Measurements from ENCODE around the gene FBXO45. TPM values are rescaled to one million over a fixed set of nuclear protein-coding genes. Genes with fewer than 3 reads are reported as not detected.
"Not testable (repeated sequence)": the region's sequence is repeated elsewhere in the genome, so short reads cannot be mapped to it uniquely, and the experiment has no call there.

Gene FBXO45
- polyA plus RNA-seq, 1 experiment: 2.2 TPM

- POLR2A ChIA-PET: no interaction called here
- CTCF ChIA-PET: interaction anchor here (1.1 kb wide), 1 partner anchor 11 kb away, joined by 3 read pairs; no protein-coding TSS in a partner anchor
- no peak for TF ChIP-seq CTCF (IDR thresholded peaks at IDR 0.05; ENCODE audit: insufficient read depth, low read depth, low read length)
Observed at GRCh38 chr3:196619223-196619622, 50.8 kb downstream of the FBXO45 start.

GRCh38 chr3:196619627-196620026 lies 51.2 kb downstream of the FBXO45 start:
- CTCF ChIA-PET: interaction anchor here (1.1 kb wide), 1 partner anchor 10 kb away, joined by 3 read pairs; no protein-coding TSS in a partner anchor
- H3K27me3 ChIP-seq (ENCODE audit: control insufficient read depth, insufficient read depth, low read length); DNase-seq (ENCODE audit: low read depth); H3K36me3 ChIP-seq (ENCODE audit: control insufficient read depth, insufficient read depth, low read length); H3K4me3 ChIP-seq (ENCODE audit: low read depth, low read length); POLR2A ChIA-PET: not testable (repeated sequence)

More at GRCh38 chr3:196619223-196619622, 50.8 kb downstream of the FBXO45 start:
- Histone ChIP-seq H3K36me3 (ENCODE audit: control insufficient read depth, insufficient read depth, low read length) (no peaks in the 10 kb centered on the region), H3K27me3 (ENCODE audit: control insufficient read depth, insufficient read depth, low read length) (no peaks in the 10 kb centered on the region), H3K4me3 (ENCODE audit: low read depth, low read length) (no peak overlapping the region)
- no peak for DNase-seq (ENCODE audit: low read depth)

GRCh38 chr3:196620161-196620604 lies 51.7 kb downstream of the FBXO45 start:
- CTCF ChIA-PET: interaction anchor here (1.2 kb wide), 1 partner anchor 64 kb away, joined by 3 read pairs; no protein-coding TSS in a partner anchor
- Histone ChIP-seq H3K36me3 (ENCODE audit: control insufficient read depth, insufficient read depth, low read length) (no peaks in the 10 kb centered on the region), H3K4me3 (ENCODE audit: low read depth, low read length) (no peak overlapping the region), H3K27me3 (ENCODE audit: control insufficient read depth, insufficient read depth, low read length) (peaks cover 2% of the 10 kb centered on the region; the same call in 1 of the 2 replicates)
- no peak for TF ChIP-seq CTCF (IDR thresholded peaks at IDR 0.05; ENCODE audit: insufficient read depth, low read depth, low read length)
- no peak for DNase-seq (ENCODE audit: low read depth)
- POLR2A ChIA-PET: no interaction called here

GRCh38 chr3:196620684-196621083 lies 52.2 kb downstream of the FBXO45 start:
- Histone ChIP-seq H3K27me3 (ENCODE audit: control insufficient read depth, insufficient read depth, low read length) (peaks cover 4% of the 10 kb centered on the region; the same call in 1 of the 2 replicates), H3K4me3 (ENCODE audit: low read depth, low read length) (no peak overlapping the region), H3K36me3 (ENCODE audit: control insufficient read depth, insufficient read depth, low read length) (no peaks in the 10 kb centered on the region)
- CTCF ChIA-PET: interaction anchor here (1.1 to 1.2 kb wide), 2 partner anchors 11 to 64 kb away, joined by 3 read pairs; no protein-coding TSS in a partner anchor
- DNase-seq (ENCODE audit: low read depth): no peak
- POLR2A ChIA-PET: no interaction called here
- no peak for TF ChIP-seq CTCF (IDR thresholded peaks at IDR 0.05; ENCODE audit: insufficient read depth, low read depth, low read length)

GRCh38 chr3:196621611-196622010 lies 53.2 kb downstream of the FBXO45 start:
- H3K36me3 ChIP-seq (ENCODE audit: control insufficient read depth, insufficient read depth, low read length): no peaks in the 10 kb centered on the region
- no peak for TF ChIP-seq CTCF (IDR thresholded peaks at IDR 0.05; ENCODE audit: insufficient read depth, low read depth, low read length)
- H3K27me3 ChIP-seq (ENCODE audit: control insufficient read depth, insufficient read depth, low read length): peaks cover 4% of the 10 kb centered on the region; the same call in 1 of the 2 replicates
- ChIA-PET CTCF (interaction anchor here (1.1 kb wide), 1 partner anchor 12 kb away, joined by 3 read pairs; no protein-coding TSS in a partner anchor), POLR2A (no interaction called here)
- DNase-seq (ENCODE audit: low read depth): no peak
- no peak overlapping the region for H3K4me3 ChIP-seq (ENCODE audit: low read depth, low read length)
